CD4-positive, alpha-beta T cell treated with Interleukin-17A for 4 hours (primary cell): Measurements from ENCODE around the gene SLC45A1.

Experiments used
- DNase-seq: peaks from one replicate; pipeline ENCODE4 v3.0.0-alpha.2; 2020; ENCODE audit warnings: mixed read lengths

The SLC45A1 gene

DNA sequence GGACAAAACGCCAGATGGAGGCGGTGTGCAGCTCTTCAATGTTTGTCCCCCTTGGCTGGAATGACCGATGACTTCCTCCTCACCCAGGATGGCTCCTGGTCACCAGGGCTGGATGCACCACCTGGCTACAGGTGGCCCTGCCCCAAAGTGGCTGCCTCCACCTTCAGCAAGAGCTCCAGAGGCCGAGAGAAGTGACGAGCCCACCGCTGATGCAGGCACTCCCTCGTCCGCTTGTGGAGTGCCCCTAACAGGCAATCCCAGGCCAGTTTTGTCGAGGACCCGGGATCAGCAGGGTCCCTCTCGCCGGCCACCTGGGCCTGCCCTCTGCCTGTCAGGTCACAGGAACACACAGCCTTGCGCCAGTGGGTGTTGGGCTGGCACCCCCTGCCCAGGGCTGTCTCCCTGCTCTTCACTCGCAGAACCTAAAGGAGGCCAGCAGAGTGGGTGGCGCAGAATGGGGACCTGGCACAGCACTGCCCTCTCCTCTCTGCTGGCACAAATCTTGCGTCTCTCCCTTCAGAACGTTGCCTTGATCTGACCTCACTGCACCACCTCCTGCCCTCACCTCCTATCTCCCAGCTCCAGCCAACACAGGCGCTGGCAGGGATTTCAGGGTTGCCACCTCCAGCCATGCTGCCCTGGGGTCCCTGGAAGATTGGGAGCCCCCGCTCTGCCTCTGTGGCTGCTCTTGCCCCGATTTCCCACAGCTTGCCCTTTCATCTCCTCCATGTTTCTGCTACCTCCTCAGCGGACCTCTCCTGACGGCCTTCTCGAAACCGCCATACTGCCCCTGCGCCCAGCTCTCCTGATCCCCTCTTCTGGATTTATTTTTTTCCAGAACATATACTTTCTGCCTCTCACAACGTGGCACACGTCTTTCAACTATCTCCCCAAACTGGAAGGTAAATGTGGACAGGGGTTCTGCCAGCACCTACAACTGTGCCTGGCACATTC, 38.6 kb downstream of the SLC45A1 start:
- DNase-seq, result no peak

DNA sequence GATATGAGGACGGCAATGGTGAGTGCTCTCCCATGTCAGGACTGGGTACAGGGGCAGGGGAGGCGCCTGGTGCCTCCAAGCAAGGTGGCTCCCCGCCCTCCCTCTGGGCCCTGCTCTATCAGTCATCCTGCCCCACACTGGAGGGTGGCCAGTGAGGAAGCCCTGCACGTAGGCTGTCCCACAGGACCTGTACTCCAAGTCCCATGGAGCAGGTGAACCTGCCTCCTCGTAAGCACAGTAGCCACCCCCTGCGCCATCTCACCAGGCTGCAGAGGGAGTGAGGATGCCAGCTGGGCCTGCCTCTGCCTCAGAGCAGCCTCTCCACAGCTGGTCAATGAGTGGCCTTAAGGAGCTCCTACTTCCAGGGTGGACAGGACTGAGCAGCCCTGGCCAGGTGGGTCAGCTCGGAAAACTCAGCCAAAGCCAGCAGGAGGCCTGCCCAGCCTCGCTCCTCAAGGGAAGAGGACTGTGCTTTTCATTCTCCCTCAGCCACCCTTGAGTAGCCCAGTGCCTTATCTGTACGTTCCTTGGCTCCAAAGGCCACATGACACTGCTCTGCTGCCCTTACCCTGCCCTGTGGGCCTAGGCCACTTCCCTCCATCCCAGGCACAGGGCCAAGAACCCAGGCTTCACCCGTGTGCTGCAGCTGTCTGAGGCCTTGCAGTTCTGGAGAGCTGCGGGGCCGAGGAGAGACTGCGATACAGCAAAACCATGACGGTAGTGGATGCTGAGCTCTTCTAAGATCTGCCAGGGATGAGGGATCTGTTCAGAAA, 39.6 kb downstream of the SLC45A1 start:
- DNase-seq, result no peak

DNA sequence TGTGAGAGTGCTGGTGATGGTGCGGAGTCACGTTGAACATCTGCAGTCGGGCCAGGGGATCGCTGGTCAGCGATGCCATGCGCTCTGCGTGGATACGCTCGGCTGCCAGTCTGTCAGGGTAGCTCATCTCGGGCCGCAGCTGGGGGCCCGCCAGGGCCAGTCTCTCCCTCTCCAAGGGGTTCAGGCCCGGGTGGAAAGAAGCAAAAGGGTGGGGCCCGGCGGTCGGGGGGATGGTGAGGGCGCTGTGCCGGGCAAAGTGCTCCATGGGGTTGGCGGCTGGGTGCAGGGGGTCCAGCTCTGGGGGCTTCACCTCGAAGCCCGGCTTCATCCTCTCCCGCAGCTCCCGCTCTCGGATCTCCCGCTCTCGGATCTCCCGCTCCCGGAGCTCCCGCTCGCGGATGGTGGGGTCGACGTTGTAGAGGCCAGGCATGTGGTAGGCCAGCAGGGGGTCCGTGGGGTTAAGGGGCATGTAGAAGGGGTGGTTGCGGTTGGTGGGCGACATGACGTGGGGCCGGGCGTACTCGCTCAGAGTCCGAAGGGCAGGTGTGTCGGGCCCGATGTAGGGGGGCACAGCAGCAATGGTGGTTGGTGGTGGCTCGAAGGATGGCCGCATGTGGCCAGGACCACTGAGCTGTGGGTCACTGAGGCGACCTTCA, 40.5 kb downstream of the SLC45A1 start:
- DNase-seq, result no peak

DNA sequence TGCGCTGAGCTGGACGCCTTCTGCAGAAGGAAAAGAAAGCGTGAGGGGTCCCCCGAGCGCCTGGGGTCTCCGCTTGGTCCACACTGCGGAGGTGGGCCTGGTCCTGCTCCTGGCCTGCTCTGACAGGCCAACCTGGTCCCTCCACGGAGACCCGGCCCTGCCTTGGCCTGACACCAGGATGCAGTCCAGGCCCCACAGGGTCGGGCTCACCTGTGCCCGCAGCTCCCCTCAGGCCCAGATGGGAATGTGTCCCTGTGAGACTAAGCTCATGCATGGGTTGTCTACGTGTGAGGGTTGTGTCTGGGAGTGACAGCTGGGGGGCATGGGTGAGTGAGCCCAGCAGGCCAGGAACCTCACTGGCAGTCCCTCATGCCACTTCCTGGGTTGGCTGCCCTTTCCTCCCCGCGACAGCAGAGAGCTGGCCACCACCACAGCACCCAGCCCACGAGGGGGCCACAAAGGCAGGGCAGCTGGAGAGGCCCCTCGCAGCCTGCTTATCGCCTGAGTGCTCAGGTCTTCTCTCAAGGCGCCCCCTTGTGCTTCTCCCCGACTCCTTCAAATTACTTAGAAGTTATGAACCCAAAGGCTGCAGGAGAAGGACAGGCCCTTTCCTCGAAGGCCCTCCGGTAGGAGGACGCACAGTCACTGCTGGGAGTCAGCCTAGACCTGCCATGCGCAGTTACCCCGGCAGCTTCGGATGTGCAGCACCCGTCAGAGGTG, 41.1 kb downstream of the SLC45A1 start:
- no peak for DNase-seq

DNA sequence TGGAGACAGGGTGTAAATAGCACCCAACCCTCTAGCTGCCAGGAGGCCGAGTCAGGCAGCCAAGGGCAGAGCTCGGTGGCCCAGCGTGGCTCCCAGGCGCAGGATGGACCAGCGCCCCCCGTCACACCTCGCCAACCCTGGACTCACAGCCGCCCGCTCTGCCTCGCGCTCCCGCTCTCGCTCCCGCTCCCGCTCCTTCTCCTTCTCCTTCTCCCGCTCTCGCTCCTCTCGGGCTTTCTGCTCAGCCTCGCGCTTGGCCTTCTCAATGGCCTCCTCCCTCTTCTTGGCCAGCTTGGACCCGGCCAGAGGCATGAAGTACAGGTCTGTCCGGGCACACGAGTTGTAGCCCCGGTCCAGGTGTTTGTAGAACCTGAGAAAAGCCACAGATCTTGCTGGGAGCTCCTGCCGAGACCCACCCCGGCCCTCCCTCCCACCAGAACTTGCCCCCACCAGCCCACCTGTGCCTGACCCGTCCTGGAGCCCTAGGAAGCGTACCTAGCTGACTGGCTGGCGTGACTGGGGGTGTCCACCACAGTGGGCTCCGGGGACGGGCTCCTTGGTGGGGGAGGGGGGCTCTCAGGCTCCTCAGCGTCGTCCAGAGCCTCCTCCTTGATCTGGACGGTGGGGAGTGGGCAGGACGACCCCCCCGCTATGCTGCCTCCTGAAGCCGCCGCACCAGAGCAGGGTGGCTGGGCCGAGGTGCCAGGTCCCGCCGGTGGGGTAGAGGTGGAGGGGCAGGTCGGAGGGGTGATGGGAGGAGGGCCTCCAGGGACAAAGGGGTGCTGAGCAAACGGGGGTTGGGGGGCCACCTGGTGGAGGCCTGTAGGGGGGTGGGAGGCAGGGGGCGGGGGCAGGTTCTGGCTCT, 41.9 kb downstream of the SLC45A1 start:
- no peak for DNase-seq

DNA sequence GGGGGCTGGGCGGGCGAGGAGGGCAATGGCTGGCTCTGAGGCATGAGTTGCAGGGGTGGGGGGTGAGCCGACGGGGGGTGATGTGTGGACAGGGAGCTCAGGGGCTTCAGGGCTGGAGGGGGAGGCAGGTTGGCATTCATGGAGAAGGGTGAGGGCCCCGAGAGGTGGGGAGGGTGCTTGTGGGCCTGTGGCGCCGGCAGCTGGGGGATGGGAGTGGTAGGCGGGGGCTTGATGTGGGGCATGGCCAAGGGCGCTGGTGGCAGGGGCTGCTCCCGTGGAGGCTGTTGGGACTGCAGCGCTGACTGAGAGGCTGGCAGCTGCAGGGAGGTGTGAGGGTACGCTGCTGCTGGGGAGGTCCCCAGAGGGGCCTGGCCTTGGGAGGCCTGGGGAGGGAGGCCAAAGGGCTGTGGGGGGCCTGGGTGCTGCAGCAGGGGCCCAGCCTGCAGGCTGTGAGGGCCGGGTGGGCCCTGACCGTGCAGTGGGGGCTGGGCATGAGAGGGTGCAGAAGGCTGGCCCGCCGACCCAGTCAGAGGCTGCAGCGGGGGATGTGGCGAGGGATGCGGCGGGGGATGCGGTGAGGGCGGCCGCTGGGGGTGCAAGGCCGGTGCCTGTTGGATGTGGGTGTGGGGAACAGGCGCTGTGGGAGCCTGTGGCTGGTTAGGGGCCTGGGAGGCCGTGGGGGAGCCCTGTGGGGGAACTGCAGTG, 42.7 kb downstream of the SLC45A1 start:
- DNase-seq, result no peak

DNA sequence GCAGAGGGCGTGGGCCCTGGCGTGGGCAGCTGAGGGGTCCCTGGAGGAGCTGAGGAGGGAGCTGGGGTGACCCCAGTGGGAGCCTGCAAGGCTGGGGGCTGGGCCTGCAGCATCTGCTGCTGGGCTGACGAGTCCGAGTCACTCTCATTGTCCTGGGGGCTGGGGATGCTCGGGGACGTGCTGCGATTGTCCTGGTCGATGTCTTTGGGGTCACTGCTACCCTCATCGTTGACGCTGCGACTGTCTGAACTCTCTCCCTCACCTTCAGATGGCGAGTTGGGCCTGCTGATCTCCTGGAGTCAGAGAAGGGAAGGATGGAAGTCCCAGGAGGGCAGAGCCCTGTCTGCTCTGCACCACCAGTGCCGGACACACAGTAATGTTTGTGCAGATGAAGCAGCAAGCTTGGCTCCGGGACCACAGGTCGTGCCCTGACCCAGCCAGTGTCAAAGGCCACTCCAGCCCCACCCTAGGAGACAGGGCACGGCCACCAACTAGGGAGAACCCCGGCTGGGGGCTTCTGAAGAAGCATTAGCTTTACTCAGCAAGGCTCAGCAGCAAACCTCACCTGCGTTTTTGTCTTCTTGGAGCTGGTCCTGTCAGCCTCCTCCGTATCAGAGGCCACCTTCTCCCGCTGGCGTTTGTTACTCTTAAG, 43.4 kb downstream of the SLC45A1 start:
- no peak for DNase-seq

DNA sequence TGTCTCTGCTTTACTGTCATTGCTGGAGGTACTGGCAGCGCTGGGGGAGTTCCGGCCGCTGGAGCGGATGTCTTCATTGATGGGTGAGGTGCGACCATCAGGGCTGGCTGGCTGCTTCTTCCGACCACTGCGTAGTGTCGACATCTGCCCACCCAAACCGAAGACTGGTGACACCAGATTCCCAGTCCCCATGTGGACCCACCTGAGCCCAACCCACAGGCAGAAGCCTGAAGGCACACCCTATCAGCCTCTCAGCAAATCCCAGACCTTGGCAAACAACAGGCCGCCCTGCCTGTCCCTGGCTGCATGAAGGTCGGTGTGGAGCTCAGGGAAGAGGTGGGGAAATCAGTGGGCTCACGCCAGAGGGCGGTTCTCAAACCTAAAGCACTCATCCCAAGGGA, 44.8 kb downstream of the SLC45A1 start:
- no peak for DNase-seq

DNA sequence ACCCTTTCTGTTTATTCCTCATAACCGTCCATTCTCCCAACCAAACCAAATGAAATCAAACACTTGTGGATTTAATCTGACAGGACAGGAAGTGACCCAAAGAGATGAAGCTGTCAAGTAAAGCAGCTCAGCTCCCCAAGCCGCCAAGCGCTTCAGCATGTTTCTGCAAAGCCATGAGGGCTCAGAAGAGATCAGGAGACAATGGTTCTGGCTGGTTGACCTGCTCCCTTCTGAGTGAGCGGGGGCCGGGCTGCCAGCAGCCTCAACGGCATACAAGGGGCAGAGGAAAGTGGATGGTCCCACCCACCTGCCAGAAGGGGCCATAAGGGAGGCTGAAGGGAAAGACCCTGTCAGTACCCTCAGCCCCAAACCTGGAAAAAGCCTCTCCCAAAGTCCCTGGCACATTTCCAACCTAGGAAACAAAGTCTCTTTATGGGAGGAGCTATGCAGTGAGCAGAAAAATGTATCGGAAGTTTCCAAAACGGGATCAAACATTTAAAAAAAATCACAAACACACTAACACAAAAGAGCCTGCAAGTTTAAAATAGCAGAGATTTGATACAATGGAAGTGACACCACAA, 45.4 kb downstream of the SLC45A1 start:
- DNase-seq, result no peak

DNA sequence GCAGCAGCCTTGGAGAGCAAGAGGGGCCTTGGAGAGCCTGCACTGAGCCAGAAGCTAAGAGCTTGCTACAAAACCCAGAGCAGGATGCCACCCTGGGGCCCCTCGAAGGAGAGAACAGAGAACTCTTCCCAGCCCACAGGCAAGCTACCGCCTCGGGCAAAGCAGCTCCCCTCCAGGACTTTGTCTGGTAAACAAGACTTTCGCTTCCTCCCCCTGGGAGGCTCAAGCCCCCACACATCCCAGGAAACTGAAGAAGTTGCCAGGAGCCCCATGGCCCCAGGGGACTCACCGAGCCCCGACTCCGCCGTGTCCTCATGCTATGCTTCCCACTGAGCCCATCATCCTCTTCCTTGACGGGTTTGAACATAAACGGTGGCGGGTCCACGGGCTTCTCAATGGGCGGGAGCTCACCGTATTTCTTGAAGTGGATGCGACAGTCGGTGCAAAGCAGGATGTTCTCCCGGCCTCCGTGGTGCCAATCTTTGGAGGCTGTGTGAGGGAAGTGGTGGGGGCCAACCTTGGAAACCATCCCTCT, 45.9 kb downstream of the SLC45A1 start:
- no peak for DNase-seq

DNA sequence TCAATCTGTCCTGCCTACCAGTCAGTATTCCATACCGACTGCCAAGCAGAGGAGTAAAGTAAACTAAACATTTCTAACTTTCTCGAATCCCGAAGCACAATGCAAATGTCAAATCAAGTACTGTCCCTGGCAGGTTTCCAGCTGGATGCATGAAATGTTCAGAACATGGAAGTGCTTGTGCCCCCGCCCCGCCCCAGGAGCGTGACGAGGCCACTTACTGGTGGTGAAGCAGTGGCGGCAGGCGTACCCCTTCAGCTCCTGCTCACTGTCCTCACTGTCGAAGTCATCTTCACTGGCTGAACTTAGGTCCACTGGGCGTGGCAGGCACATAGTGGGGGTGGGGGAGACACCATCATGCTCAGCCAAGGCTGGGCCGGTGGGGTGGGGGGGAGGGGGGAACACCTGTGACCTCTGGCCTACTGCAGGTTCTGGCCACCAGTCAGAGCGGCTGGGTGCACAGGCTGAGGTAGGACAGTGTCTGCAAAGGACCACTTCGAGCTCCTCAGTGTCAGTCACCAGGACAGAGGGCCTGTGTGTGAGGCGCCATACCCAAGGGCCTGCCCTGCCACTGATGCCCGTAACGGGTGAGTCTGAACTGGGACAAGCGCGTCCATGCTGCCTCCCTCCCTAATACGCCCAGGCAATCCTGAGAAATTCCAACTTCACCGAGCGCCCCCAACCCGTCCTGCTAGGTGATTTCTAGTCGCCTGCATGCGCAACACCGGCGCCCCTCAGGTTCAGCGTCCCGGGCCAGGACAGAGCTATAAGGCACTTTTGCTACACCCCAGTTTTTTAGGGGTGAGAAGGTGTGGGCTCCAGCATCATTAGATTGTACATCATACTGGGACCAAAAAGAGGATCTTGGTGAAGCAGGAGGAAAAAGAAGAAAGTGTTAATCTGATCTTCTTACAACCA, 46.9 kb downstream of the SLC45A1 start:
- DNase-seq, result no peak

DNA sequence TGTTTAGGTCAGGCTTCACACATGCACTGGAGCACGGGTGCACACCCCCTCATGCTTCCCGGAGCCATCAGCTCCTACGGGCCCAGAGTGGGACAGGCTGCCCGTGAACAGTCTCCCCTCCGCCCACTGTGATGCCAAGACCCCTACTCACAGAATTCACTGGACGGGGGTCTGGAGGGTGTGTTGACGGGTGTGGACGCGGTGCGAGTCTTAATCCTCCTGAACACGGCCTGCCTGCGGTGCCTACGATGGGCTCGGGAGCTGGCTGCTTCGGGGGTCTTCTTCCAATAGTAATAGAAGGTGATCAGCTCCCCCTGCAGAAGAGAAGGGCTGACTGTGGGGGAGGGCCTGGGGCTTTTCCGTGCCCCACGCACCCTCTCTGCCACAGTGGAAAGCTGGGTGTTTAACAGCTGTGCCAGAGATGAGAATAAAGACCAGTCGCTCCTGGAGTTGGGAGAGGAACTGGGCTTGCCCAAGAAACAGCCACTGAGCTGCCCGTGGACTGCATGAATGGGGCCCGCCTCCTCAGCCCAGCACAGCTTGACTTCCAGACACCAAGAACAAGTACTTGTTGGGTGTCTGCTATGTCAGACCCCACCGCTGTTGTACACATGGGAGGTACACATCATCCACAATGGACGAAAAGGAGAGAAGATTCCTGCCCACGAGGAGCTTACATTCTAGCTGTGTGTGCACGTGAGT, 47.9 kb downstream of the SLC45A1 start:
- no peak for DNase-seq

DNA sequence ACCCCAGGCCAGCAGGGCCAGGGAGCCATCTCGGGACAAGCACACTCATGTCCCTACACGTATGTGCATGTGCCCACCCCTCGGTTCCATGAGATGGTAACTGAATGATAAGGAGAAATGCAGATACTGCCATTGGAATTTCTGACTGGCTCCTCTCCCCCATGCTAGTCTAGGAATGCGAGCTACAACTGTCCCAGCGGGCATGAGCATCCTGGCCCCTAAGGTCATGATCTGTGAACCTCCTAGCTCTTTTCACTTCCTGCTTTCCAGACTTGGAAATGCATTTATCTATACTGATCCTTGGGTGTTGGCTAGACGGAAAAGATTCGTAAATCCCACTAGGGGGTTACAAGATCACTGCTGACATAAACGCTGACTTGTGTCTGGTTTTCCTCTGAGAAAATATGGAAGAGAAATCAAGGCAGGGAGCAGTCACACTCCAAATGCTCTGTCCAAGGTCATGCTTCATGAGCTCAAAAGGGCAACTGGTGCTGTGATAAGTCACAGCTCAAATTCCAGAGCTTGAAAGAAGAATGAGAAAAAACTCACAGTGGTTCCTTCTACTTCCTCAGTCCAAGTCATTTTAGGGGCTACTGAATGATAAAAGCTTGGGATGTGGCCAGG, 49.8 kb downstream of the SLC45A1 start:
- DNase-seq, result no peak

DNA sequence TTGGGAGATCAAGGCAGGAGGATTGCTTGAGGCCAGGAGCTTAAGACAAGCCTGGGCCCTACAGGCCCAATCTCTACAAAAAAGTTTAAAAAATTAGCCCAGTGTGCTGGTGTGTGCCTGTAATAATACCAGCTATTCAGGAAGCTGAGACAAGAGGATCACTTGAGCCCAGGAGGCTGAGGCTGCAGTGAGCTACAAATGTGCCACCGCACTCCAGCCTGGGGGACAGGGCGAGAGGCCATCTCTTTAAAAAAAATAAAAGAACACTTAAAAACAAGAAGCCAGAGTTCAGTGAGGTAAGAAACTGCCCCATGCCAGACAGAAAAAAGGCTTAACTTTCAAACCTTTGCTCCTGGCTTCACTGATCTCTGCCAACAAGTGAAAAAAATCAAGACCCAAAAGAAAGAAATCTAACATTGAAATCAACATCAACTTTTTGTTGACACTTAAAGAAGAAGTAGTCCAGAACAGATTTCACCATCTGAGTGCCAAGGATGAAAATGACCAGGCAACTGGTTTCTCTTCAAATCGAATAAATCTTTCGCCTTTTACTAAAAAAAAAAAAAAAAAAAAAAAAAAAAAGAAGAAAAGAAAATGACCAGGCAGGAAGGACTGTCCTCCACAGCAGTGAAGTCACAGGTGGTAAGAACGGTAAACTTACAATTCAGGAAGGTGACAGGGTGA, 51.2 kb downstream of the SLC45A1 start:
- no peak for DNase-seq

DNA sequence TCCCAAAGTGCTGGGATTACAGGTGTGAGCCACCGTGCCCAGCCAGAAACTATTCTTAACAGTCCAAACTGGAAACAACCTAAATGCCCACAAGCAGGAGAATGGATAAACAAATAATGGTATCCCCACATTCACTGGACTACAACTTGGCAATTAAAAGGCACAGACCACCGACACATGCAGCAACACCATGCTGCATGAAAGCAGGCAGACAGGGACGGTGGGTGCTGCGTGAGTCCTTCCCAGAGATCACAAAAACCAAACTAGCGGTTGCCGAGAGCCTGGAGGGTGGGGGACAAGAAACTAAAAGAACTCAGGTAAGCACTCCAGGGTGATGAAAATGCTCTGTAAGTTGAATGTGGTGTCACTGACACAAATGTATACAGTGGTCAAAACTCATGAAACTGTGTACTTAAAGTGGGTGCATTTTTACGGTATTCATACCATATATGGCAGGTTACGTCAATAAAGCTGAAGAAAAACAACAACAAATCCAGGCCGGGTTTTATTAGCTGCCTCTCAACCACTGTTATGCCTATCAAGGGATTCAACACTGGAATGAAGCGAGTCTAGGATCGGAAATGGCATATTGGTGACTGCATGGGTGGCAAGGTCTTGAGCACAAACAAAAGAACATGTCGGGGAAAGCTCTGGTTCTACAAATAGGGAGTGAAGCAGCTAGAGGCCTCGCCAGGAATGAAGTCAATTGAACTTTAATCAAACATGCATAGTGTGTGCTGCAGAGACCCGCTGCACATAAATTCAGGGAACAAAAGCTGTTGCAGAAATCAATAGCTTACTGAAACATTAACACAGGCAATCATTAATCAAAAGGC, 52.4 kb downstream of the SLC45A1 start:
- DNase-seq, result no peak

DNA sequence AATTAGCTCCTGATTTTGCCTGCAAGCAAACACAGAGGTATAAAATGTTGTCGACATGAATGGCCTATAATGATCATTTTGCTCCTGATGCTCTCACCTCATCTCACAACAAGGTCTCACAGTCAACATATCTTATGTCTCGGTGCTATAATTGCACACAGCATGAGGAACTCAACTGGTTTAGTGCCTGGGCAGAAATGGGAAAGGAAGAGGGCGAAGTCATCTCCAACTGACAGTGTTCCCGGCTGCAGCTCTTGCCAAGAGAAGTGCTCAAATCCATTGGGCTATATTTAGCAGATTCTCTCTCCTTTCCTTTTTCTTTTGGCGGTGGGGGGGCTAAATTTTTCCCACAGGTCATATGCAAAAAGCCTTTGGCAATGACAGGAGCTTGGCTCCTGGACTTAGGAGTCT, 53.0 kb downstream of the SLC45A1 start:
- DNase-seq, result no peak
